Dermis blood vessel endothelial cell (primary cell): ENCODE data around the gene GALNT15. TPM values are rescaled to one million over a fixed set of nuclear protein-coding genes. Genes with fewer than 3 reads are reported as not detected.

Experiments used
- DNase-seq: peaks from one replicate; pipeline ENCODE4 v3.0.0; 2010
- total RNA-seq: library from RNA; depleted of rRNA; stranded (reverse); fragments of >200 nt; gene quantifications from 2 replicates; pipeline ENCODE4 v1.2.3, GENCODE V29; 2014

GALNT15 gene
- total RNA-seq, 1 donor from 2014 or later, result 175 TPM

DNA sequence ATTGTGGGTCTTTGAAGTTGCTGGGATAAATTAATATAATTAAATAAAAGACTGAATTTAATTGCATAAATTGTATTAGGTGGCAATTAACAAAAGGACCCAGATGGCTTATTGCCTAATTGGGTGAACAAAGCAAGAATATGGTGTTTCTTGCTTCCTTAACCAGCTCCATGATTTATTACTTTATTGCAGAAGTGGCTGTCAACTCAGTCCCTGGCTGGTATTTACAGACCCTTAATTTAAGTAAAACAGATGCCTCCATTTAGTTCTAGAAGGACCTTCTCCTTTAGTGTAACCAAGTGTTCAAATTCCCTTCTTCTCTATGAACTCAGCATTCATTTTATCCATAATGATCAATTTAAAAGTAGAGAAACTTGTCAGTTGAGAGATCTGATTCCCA lies 55.2 kb downstream of the GALNT15 start:
- DNase-seq, result no peak

DNA sequence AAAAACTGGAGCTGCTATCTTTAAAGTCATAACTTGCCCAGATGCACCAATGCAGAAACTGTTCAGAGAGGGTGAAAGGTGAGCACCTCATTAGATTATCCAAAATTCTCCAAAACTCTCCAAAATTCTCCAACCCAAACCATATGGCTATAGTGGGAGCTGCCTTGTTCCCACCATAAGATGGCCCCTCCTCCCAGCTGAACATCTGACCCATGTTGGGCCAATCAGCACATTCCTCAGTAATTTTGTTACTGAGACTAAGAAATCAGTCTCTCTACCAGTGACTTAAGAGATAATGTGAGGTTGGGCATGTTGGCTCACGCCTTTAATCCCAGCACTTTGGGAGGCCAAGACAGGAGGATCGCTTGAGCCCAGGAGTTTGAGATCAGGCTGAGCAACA lies 57.5 kb downstream of the GALNT15 start:
- no peak for DNase-seq

DNA sequence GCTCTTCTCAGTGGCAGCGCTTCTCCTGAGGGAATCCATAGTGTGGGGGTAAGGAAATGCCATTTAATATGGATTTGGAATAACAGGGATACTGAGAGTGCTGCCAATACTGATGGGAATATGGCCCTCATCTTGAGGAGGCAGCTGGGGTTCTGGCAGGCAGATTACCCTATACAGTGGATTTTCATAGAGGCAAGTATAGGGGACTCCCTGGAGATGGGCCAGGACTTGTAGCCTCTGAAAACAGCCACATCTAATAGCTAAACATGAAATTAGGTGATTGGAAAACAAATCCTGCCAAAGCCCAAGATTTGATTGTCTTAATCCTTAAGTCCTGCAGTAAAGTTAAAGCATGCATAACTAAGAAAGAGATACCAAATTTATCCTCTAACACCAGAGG lies 59.3 kb downstream of the GALNT15 start:
- DNase-seq, result no peak

DNA sequence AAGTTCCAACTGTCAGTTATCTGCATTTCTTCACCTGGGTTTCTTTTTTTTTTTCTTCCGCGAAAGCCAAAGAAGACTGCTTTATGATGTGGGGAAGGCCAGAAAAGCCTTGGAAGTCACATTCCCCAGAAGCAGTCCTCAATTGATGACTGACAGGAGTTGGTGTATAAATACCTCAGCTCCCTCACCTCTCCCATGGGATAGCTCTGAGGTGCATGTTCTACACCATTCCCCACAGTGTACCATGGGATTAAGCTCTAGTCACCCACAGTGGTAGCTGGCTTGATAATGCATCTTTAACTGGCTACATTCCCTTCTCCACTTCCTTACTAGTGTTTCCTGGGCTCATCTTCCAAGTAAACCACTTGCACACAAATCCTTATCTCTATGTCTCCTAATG lies 59.8 kb downstream of the GALNT15 start:
- DNase-seq, result no peak

DNA sequence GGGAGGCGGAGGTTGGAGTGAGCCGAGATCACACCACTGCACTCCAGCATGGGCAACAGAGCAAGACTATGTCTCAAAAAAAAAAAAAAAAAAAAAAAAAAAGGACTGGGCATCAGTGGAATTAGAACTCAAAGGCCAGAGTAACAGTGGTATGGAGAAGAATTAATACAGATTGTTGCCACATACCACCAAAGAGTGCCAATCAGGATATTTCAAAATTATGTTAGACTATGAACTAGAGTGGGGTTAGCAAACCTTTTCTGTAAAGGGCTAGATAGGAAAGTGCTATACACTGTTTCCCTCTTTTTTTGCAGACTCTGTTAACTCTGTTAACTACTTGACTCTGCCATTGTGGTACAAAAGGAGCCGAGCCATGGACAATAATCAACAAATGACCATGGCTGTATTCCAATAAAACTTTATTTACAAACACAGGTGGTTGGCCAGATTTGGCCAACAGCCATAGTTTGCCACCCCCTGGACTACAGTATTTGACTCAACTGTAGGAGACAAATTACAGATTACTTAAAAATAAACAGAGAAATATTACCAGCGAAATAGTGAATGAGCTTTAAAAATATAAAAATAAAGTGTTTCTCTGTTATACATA lies 61.7 kb downstream of the GALNT15 start:
- no peak for DNase-seq

DNA sequence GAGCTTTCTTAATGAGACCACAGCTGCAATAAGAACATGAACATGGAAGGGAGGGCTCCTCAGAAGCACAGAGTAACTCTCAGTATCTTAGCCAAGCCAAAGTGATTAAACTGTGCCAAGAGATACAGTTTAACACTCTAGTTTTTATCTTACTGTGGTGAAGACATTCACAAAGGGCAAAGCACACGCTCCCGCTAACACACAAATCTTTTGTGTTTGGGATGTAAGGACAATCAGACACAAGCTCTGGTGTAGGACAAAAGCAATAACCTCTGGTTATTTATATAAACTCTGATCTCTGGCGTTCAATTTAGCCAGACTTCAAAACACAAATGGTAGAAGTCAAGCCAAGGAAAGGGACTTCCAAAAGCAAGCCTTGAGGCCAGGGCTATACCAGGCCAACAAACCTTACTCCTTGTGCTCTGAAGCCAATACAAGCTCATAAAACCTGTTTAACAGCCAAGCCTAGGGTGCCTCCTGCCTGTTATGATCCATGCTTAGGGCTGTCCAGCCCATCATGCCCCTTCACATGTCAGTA lies 62.4 kb downstream of the GALNT15 start:
- no peak for DNase-seq

DNA sequence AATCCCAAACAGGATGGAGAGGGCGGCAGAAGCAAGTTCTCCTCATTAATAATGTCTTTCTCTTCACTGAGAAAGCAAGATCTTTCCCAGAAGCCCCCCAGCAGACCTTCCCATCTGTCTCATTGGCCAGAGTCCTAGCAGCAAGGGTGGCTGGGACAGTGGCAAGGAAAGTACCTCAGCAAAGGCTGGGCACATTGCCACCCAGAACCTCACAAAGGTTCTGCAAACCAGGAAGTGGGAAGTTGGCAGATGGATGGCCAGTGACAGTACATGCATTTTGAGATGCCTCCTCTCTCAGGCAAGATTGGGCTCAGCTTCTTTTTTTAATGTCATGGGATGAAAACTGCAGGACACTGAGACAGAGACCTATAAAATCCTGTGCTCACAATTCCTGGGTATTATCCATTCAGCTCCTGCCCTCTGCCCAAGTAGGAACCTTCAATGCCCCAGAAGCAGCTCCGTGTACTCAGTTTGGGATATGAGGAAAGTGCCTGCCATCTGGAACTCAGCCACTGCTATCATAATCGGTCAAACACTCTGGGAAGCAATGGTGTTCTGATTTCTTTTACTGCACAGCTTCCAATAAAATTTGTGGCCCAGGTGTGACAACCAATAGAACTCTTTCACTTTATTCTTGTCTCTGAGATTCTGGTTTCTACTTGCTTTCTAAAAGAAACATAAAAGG lies 64.7 kb downstream of the GALNT15 start:
- no peak for DNase-seq

DNA sequence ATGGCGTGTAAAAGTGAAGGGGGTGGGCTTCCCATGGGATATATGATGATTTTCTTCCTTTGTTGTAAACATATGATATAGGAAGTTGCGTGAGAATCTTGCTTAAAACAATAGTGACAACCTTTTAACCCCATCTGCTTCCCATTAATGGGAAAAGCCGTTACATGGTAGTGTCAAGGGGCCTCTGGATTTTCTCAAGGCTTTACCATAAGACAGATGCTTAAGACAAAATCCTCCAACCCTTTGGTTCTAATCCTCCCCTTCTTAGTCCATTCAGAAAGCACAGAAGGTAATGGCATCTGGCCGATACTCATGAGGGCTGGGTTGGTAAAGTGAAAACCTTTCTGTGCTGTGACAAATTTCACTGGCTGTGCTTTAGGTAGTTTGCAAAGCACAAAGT lies 65.3 kb downstream of the GALNT15 start:
- DNase-seq, result peak; percentile 15

DNA sequence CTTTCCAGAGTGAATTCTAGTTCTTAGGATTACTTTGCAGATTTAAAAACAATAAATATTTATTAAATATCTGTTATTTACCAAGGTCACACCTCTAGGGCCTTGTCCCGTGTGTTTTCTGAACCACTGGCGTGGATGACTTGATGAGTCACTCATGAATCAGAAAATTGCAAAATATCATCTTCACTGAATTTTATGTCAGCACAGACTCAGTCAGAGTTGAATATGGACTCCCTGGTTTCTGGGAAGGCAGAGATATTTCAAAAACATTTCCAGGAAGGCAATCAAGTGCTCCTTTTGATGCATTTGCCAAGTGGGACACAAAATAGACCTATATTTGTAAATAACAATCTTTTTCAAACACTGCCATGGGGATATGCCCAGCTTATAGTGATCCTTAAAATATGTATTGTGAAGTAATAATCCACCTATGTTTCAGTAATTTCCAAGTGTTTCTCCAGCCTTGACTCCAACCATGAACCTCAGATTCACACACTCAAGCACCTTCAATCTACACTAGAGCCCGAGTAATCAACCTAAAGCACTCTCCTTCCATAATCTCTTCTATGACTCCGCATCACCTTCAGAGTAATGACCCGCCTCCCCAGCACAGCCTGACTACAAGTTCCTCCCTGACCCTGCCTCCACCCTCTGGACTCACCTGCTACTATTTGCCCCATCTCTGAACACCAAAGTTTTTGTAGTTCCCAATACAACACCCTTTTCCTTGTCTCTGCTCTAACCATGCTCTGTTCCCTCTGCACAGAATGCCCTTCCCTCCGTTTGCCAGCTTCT lies 65.9 kb downstream of the GALNT15 start:
- peak; percentile 13 for DNase-seq

DNA sequence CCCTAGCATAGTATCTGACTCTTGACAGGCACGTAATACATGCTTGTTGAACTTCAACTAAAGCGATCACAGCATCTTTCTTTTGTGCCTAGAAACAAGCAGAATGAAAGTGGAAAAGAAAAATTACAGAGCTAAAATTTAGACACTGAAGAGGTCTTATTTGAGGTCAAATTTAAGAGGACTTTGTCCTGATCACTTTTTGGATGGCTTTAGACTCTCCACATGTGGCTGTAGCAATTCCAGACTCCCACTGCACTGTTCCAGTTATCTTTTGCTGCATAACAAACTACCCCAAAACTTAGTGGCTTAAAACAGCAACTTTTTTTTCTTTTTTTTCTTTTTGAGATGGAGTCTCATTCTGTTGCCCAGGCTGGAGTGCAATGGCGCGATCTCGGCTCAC lies 66.7 kb downstream of the GALNT15 start:
- DNase-seq, result no peak

DNA sequence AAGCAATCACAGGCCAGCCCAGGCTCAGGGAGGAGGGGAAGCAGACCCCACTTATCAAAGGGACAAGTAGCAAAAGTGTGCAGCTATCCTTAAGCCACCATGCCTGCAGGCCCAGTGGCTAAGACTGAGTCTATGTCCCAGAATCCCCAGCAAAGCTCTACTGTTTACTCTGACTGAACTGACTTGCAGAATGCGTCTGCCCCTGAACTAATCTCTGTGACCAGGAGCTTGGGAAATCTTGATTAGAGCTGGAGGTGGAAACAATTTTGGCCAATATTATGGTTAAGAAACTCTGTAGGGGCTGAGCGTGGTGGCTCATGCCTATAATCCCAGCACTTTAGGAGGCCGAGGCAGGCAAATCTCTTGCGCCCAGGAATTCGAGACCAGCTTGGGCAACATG lies 67.7 kb downstream of the GALNT15 start:
- DNase-seq, result no peak

DNA sequence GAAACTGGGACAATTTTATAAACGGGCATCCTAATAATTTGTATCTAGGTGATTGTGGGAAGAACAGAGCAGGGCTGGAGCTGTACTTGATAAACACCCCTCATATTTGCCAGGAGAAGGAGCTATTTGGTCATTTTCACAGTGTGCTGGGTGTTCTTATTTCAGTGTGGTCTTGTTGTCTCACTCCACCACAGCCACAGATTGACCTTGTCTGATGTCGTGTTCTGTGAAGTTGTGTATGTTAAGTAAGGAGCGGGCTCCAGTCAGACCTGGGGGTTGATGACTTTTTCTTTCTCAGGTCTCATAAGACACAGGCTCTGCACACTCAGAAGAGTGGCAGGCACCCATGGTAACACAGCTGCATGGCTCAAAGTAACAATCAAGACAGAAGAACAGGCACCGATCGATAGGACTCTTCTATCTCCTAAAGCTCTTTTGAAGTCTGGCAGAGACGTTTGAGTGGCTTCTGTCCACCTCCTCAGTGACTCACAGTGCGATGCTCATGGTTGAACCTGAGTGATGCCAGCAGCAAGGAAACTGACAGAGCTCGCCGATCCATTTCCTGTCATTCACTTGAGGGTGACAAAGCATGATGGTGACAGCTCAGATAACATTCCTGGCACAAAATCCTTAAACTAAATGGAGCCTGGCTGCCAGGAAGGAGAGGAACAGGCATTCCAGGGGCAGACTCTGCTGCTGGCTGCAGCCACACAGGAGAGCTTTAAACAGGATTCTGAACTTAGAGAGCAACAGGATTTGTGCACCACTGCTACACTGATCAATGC lies 69.4 kb downstream of the GALNT15 start:
- DNase-seq, result peak; percentile 58

DNA sequence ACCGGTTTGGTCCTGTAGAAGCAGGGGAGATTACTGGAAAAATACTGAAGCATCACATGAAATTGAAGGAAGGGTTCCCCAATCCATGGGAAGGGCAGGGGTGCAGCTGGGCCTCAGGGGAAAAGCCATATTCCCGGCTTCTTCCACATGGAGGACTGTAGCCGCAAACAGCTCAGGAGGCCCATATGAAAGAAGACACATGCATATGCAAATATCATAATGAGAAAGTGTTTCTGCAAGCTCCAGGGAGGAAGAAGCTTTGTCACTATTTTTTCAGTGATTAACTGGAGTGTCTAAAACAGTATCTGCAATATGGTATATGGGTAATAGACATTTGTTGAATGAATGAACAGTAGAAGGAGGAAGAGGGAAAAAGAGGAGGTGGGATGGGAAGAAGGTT lies 71.1 kb downstream of the GALNT15 start:
- DNase-seq, result no peak

DNA sequence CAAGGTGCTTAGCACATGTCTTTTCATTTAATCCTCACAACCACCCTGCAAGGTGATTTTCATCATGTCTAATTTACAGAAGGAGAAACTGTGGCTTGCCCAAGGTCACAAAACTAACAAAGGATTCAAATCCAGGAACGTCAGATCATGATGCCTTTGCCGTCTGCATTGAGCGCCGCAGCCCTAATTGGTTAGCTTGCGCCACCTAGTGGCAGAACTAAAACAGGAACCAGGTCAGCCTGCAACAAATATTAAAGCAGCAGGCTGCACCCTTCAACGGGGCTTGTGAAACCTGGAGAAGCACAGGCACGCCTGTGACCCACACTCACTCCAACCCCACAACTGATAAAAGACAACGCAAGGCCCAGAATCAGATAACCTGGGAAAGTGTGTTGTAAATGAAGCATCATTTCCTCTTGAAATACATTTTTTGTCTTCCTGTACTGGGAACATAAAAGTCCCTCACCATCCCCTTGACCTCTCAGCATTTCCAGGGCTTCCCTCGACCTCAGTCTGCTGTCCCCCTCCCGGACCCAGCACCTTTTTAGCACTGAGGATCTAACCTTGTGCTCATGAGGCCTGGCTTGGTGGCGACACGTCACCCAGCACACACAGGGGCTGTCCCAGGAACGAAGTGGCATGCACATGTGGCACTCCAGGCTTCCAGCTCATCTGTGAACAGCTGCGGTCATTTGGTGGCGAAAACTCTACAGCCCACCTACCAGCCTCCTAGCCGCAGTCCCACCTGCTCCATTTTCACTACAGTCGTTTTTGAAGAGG lies 73.0 kb downstream of the GALNT15 start:
- peak; percentile 91 for DNase-seq

DNA sequence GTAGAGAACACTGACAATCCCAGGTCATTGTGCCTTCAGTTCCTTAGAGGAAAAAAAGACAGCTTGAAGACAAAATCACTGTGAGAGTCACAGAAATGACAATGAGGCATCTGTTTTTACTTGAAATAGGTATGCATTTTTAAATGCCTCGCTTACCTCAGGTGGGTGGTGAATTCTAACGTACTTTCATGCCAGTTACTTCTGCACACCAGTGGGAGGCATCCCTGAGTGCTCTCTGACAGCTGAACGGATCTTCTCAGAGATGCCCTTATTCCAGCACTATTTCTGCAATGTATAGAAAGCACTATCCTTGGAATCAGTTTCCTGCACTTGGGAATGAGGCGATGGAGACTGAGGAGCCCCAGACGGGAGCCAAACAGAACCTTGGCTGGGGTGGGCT lies 74.1 kb downstream of the GALNT15 start:
- no peak for DNase-seq

DNA sequence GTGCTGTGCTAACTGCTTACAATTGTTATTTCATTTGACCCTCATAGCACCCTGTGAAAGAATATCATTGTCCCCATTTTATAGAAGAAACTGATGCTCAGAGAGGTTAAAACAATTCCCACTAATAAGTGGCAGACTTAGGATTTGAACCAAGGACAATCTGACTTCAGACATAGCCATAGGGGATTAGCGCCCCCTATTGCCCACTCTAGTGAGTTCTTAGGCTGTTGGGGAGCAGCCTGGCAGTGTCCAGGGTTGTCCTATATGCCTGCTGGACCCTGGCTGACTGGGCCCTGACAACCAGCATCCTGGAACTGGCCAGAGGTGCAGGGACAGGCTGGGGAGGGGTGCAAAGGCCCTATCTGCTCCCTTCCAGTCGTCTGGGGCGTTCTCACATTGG lies 74.9 kb downstream of the GALNT15 start:
- peak; percentile 73 for DNase-seq

DNA sequence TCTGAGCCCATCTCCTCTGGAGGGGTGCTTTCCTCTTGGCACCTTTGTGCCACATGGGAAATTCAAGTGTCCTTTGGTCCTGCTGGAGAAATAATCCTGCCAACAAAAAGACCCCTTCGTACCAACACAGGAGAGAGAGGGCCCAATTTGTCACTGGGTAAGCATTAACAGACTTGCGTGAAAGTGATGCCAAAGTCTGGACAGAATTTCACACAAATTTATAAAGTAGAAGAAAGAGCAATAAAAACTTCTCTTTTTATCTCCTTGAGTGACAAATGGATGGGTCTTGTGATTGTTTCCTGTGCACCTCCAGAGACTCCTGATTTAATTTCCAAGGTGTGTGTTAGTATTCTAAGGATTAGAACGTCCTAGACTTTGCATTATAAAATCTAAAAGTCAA lies 75.4 kb downstream of the GALNT15 start:
- no peak for DNase-seq

DNA sequence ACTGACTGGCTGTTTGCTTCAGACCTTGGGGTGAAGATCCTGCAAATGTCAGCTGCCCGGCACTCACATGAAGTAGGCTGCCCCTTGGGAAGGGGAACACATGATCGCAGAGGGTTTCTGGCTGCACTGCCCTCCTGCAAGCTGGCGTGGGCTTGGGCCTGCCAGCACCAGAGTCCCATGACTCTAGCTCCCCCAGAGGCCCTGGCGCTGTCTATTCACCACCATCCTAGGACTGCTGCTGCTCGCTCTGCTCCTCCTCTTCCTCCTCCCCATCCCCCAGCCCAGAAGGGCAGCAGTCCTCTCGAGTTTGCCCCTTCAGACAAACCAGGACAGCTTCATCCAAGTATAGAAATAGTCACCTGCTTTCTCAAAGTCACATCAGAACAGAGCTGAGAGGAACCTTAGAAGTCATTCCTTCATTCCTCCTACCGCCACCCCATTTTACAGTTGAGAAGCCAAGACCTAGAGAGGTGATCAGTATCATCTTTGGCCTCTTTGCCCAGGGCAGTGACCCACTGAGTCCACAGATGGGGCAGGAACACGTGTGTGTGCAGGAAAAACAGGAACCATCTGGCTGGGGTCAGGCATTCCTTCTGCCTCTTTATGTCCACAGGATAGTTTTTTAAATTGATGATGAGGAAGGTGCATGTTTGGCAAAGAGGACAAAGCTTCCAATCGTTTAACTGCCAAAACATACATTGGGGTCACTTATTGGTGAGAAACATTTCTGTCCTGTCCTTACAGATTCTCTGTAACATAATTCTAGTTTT lies 77.0 kb downstream of the GALNT15 start:
- DNase-seq, result peak; percentile 36

DNA sequence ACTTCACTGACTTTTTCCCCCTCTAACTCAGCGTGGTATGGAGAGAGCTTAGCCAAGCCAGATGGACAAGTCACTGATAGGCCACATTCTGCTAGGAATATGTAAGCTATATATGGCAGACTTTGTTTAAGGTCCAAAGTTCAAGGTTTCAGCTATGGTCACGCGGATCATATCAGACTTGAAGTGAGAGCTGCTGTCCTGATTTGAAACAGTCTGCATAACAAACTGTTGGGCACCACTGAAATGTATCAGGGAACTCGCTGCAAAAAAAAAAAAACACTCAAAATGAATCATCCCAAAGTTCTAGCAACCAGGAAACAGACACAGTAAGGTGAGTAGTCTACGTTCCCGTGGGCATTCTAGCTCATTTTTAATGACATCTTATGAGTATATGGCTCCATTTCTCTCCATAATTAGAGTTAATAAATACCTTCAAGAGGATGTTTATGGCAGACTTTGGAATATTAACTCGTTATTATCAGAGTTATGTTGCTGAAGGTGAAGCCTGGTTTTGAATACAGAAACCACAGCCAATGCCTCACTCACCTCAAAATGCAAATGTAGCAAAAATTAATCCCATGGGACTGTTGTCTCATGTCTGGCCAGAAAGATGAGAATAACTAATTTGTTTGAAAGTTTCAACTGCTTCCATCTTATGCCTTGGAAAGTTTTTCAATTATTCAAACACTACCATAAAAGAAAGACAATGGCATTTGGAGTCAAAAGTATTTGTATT lies 77.9 kb downstream of the GALNT15 start:
- DNase-seq, result peak; percentile 28

DNA sequence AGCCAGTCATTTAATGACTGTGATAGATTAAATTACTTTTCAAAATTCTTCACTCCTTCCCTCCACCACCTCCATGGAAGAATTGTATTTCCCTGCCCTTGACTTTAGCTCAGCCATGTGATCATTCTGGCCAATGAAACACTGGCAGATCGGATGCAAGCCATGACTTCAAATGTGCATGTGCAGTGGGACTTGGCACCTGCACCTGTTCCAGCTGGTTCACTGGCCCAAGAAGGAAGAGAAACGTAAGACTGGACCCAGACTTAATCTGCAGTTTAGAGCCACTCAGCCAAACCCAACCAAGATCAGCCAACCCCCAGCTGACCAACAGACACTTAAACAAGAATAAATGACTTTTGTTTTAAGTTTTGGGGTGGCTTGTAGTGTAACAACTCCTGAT lies 78.5 kb downstream of the GALNT15 start:
- no peak for DNase-seq

DNA sequence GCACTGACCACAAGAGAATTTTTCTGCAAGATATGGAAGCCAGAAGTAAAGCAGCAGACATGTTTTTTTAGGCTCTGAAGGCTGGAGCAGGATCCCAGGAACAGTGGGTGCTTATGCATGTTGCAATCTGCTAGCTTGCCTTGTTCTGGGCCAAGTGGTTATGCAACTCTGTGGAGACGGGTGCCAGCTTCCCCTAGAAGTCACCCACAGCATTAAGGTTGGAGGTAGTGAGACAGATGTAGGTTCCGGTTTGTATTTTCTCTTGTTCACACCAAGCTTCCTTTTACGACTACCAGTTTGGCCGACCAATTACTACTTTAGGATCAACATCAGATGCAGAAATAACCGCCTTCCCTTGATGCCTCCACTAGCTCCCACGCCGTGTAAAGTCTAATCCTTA lies 79.1 kb downstream of the GALNT15 start:
- no peak for DNase-seq
